Subcutaneous abdominal adipose tissue (tissue), 5 donors: ENCODE results near the gene DPH6.

Source experiments
- H3K27ac ChIP-seq: one replicate; pipeline ENCODE4 v1.7.0; 2013; ENCODE audit warnings: low read depth, mild to moderate bottlenecking, inconsistent platforms, low read length, moderate library complexity
- H3K27me3 ChIP-seq, 5 donors: one replicate each; pipeline ENCODE4 v1.7.0; 2013; ENCODE audit warnings: low read length in 5 of 5, inconsistent platforms in 1 of 5; ENCODE audit not compliant: control insufficient read depth in 5 of 5, insufficient read depth in 4 of 5
- H3K36me3 ChIP-seq, 5 donors: one replicate each; pipeline ENCODE4 v1.7.0; 2013; ENCODE audit warnings: low read length in 5 of 5; ENCODE audit not compliant: control insufficient read depth in 5 of 5, insufficient read depth in 5 of 5
- H3K4me1 ChIP-seq, 5 donors: one replicate each; pipeline ENCODE4 v1.7.0; 2013; ENCODE audit warnings: low read length in 5 of 5, mild to moderate bottlenecking in 3 of 5, moderate library complexity in 1 of 5; ENCODE audit not compliant: control insufficient read depth in 5 of 5, insufficient read depth in 5 of 5
- H3K4me3 ChIP-seq, 5 donors: one replicate each; pipeline ENCODE4 v1.7.0; 2013; ENCODE audit warnings: low read length in 5 of 5, low read depth in 1 of 5
- H3K9ac ChIP-seq, 5 donors: one replicate each; pipeline ENCODE4 v1.7.0; 2013; ENCODE audit warnings: low read length in 5 of 5, mild to moderate bottlenecking in 4 of 5, moderate library complexity in 3 of 5
- H3K9me3 ChIP-seq, 5 donors: one replicate each; pipeline ENCODE4 v1.7.0; 2013; ENCODE audit warnings: low read length in 5 of 5; ENCODE audit not compliant: control insufficient read depth in 5 of 5
- donor health status: healthy.
- donor health status: healthy.
- donor health status: healthy.
- donor health status: healthy.
- donor health status: healthy.

The DPH6 gene

DNA sequence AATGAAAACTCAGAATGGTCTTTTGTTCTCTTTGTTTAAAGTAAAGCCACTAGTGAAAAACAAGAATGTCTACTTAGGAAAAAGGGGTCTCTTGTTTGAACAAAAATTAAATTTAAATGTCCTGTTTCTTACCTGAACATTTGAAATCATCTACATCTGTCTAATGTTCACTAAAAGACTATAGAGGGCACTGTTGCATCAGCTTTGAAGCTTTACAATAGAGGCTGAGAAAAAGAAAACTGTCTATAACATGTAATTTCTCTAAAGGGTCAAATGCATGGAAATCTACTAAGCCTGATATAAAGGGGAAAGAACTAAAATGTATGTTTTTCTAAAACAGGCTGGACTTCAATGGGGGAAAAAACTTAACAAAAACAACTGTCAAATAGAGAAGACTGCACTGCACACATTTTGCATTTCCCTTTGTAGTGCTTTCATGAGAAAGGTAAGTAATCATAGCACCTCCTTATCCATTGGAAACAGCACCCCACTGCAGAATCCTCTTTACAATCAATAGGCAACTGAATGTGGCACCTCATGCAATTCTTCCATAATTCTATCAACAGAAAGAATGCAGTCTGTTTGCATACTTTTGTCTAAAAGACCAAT is 26.3 kb downstream of the DPH6 start:
- Histone ChIP-seq H3K9ac (no peak overlapping the region), H3K4me1 (peaks cover 0 to 6% (median 0%) of the 10 kb centered on the region in 5 donors), H3K9me3 (no peaks in the 10 kb centered on the region), H3K4me3 (no peak overlapping the region), H3K27me3 (no peaks in the 10 kb centered on the region), H3K36me3 (no peaks in the 10 kb centered on the region), H3K27ac (no peak overlapping the region)

DNA sequence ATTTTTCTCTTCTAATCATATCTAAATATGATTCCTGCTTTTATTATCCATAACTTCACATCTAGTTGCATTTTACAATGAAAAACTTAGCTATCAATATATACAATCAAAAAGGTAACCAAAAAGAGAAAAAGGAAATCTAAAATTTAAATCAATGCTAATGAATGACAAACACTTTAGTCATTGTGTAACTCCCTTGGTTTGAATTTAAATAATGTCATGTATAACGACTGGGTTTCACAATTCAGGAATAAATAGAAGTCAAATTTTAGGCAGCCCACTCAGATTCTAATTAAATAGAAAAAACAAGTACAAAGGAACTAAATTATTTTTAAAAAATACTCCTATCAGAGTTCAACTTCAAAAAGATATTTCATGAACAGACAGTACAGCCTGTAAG is 26.9 kb downstream of the DPH6 start:
- no peaks in the 10 kb centered on the region for H3K36me3 ChIP-seq
- H3K9ac ChIP-seq, result no peak overlapping the region
- no peak overlapping the region for H3K27ac ChIP-seq
- H3K27me3 ChIP-seq, result no peaks in the 10 kb centered on the region
- no peaks in the 10 kb centered on the region for H3K9me3 ChIP-seq
- peaks cover 0 to 6% (median 0%) of the 10 kb centered on the region in 5 donors for H3K4me1 ChIP-seq
- no peak overlapping the region for H3K4me3 ChIP-seq

DNA sequence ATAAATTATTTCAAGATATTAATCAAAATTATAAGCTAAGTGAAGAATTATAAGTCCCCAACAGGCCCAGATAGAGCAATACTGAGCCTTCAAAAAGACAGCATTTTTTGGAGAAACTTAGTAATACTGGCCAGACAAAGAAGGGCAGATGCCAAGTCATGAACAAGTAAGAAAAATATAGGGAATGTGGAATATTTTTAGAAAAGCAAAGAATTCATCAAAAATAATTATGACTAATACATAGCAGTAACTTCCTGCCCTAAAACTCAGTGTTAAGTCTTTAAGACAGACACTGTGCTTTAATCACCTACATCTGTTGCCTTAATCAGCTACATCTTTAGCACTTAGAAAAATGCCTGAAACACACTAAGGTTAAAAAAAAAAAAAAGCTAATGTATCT is 31.2 kb downstream of the DPH6 start:
- H3K4me3 ChIP-seq, result no peak overlapping the region
- no peaks in the 10 kb centered on the region for H3K36me3 ChIP-seq
- H3K27ac ChIP-seq, result no peak overlapping the region
- no peaks in the 10 kb centered on the region for H3K4me1 ChIP-seq
- H3K9ac ChIP-seq, result no peak overlapping the region
- H3K27me3 ChIP-seq, result no peaks in the 10 kb centered on the region
- no peaks in the 10 kb centered on the region for H3K9me3 ChIP-seq

DNA sequence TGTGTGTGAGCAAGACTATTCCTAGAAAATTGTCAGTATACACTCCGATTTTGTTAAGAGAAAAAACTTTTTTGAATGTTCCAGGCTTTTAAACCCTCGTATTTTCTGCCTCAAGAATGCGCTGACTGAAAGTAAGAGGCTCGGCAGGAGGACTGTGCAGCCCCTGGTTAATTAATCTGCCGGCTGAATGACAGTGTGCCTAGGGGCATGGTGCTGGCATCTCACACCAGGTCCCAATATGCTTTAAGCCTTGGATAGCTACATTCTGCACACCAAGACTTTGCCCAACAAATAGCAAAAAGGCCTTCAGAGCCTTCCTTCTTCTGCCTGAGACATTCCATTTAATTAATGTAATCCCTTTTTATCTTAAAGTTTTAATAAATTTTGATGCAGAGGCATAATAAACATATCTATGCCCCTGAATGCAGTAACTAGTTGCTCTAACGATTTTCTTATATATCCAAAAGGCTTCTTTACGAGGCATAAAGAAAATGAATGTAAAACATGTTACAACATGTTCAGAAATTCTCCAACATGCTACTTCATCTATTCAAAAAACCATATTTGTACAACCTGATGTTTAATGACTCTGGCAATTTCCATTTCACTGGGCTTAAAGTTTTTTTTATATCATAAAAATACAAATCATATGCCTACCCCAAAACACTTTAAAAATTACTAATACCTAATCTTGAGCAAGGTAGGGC is 37.9 kb downstream of the DPH6 start:
- Histone ChIP-seq H3K27me3 (no peaks in the 10 kb centered on the region), H3K9me3 (no peaks in the 10 kb centered on the region), H3K4me3 (no peak overlapping the region), H3K27ac (no peak overlapping the region), H3K9ac (no peak overlapping the region), H3K36me3 (no peaks in the 10 kb centered on the region), H3K4me1 (peaks cover 0 to 6% (median 0%) of the 10 kb centered on the region in 5 donors)

DNA sequence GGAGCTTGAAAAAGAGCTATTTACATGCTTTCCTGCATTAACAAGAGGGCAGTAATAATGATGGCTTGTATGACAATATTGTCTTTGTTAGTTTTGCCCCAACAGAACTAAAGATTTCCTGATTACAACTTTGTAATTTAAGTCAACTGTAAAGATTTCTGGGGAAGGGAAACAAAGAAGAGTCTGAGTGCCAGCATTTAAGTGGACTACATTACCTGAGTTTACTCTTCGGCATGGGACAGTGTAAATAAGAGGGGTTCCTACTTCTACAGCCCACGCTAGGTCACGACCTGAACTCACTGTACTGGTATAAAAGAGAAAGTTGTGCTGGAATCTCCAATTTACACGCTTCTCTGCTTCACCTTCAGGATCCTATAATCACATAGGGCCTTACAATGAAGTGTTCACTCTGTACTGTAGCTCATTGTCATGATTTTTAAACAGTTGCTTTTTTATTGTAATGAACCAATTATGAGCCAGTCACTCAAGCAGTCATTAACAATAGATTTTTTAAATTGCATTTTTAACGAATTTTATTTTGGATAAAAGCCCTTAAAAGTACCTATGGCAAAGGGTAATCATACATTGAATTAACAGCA is 39.6 kb downstream of the DPH6 start:
- Histone ChIP-seq H3K4me3 (no peak overlapping the region), H3K27ac (no peak overlapping the region), H3K9ac (no peak overlapping the region)

DNA sequence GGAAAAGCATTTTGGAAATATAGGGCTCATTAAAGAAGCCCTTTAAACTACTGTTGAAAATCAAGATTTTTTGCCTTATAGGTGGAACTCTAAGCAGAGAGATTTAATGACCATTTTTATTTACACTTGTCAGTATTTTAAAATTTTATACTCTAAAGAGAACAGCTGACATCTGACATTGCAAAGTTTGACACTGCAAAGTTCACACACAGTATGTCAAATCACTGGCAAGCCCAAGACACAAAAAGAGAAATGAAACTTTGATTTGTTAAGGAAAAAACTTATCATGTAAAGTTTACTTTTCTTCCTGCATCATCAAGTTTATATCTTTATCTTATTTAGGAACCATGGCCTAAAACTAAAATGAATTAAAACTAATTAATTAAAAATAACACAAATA is 40.2 kb downstream of the DPH6 start:
- Histone ChIP-seq H3K4me1 (peaks cover 0 to 6% (median 0%) of the 10 kb centered on the region in 5 donors), H3K9ac (no peak overlapping the region), H3K9me3 (no peaks in the 10 kb centered on the region), H3K27me3 (no peaks in the 10 kb centered on the region), H3K36me3 (no peaks in the 10 kb centered on the region), H3K4me3 (no peak overlapping the region), H3K27ac (no peak overlapping the region)

More for the DNA sequence above, 39.6 kb downstream of the DPH6 start:
- no peaks in the 10 kb centered on the region for H3K9me3 ChIP-seq
- peaks cover 0 to 6% (median 0%) of the 10 kb centered on the region in 5 donors for H3K4me1 ChIP-seq
- no peaks in the 10 kb centered on the region for H3K36me3 ChIP-seq
- no peaks in the 10 kb centered on the region for H3K27me3 ChIP-seq

DNA sequence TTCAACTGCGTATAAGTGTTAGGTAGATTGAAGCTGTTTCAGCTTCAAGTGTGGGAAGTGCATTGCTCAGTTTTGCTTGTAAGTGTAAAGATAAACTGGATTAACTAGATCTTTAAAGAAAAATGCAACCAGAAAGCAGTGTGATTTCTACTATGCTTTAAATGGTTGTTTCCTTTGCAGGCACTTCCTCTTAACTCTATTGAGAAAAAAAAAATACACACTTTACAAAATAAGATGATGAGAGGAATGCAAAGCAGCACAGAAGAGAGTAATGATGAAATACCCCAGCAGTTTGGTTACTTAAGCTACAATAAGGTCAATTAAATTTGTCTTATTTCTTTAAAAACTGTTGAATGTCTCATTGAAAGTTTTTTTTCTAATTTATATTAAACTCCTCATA is 40.8 kb downstream of the DPH6 start:
- H3K27ac ChIP-seq, result no peak overlapping the region
- H3K36me3 ChIP-seq, result no peaks in the 10 kb centered on the region
- H3K9ac ChIP-seq, result no peak overlapping the region
- peaks cover 0 to 6% (median 0%) of the 10 kb centered on the region in 5 donors for H3K4me1 ChIP-seq
- no peaks in the 10 kb centered on the region for H3K27me3 ChIP-seq
- no peak overlapping the region for H3K4me3 ChIP-seq
- H3K9me3 ChIP-seq, result no peaks in the 10 kb centered on the region

DNA sequence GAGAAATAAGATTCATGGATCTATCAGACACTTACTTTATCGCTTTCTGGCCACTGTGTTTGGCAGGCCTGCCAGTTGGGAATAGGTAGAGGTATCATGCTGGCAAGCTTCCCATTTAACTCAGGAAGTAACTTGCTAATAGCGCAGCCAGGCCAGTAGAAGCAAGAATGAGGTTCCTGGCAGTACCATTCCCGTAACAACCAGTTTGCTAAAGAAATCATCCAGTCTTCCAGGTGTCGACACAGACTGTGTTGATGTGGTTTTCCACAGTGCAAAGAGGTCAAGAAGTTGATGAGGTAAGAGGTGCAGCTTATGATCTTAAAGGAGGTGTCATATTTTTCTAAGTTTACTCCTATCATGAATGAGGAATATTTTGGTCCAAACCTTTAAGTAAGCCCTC is 46.2 kb downstream of the DPH6 start:
- no peaks in the 10 kb centered on the region for H3K9me3 ChIP-seq
- no peak overlapping the region for H3K4me3 ChIP-seq
- H3K27me3 ChIP-seq, result no peaks in the 10 kb centered on the region
- no peak overlapping the region for H3K9ac ChIP-seq
- H3K27ac ChIP-seq, result no peak overlapping the region
- H3K4me1 ChIP-seq, result no peaks in the 10 kb centered on the region
- H3K36me3 ChIP-seq, result no peaks in the 10 kb centered on the region

DNA sequence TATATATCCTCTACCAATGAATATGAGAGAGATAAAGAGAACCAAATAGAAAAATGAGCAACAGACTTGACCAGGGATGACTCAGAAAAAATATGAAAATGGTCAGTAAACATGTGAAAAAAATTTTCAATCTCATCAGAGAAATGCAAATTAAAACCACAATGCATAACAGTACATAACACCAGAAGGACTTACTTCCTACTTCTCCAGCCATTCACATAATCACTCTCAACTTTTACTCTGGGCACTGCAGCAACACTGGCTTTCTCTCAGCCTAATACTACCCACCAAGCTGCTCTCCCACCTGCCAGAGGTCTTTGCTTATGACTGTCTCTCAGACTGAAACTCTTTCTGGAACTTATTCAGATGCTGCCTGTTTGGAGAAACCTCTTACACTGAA is 49.4 kb downstream of the DPH6 start:
- H3K9me3 ChIP-seq, result no peaks in the 10 kb centered on the region
- H3K27ac ChIP-seq, result no peak overlapping the region
- H3K4me1 ChIP-seq, result no peaks in the 10 kb centered on the region
- no peak overlapping the region for H3K4me3 ChIP-seq
- no peak overlapping the region for H3K9ac ChIP-seq
- H3K36me3 ChIP-seq, result no peaks in the 10 kb centered on the region
- H3K27me3 ChIP-seq, result no peaks in the 10 kb centered on the region

DNA sequence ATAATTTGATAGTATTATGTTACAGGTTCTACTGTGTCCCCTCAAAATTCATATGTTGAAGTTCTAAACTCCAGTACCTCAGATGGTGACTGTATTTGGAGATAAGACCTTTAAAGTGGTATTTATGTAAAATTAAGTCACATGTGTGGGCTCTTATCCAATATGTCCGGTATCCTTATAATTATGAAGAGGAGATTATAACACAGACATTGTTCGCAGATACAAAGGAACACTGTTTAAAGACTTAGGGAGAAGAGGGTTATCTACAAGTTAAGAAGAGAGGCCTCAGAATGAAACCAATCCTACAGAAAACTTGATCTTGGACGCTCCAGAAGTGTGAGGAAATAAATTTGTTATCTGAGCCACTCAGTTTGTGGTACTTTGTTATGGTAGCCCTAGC is 50.9 kb downstream of the DPH6 start:
- Histone ChIP-seq H3K36me3 (no peaks in the 10 kb centered on the region), H3K27ac (no peak overlapping the region), H3K4me3 (no peak overlapping the region), H3K9ac (no peak overlapping the region), H3K9me3 (peaks cover 0 to 4% (median 0%) of the 10 kb centered on the region in 5 donors), H3K27me3 (no peaks in the 10 kb centered on the region), H3K4me1 (no peaks in the 10 kb centered on the region)
